HepG2 (cell line): ENCODE data around the gene WDR47. TPM values are rescaled to one million over a fixed set of nuclear protein-coding genes. Genes with fewer than 3 reads are reported as not detected.
A peak's percentile ranks its signal among the peaks of the same experiment; 100 is the strongest.

Experiments used
- ARNT2 ChIP-seq: sonication (generic); formaldehyde crosslinking; IDR thresholded peaks from 2 replicates; pipeline ENCODE4 v1.8.0; 2022; ENCODE audit warnings: mild to moderate bottlenecking, low read depth, missing genetic modification reagents, moderate library complexity
- HNRNPL ChIP-seq: fragments of 200-400 bp; formaldehyde crosslinking; IDR thresholded peaks from 2 replicates; pipeline ENCODE4 v1.6.1; 2017; ENCODE audit warnings: mild to moderate bottlenecking, low read depth, low read length
- MIXL1 ChIP-seq: IDR thresholded peaks from 2 replicates; pipeline ENCODE4 v1.6.1; 2016
- PHF20 ChIP-seq: sonication (generic); formaldehyde crosslinking; IDR thresholded peaks from 2 replicates; pipeline ENCODE4 v1.5.0; 2020; ENCODE audit warnings: mild to moderate bottlenecking, missing genetic modification reagents
- SP1 ChIP-seq, 2 experiments: fragments of 450-650 bp in 1 of 2; sonication (generic) in 1 of 2; formaldehyde crosslinking in 1 of 2; IDR thresholded peaks; 2 replicates each; pipeline versions ENCODE4 v1.4.0 to v1.6.1; 2016 to 2020; ENCODE audit warnings: missing genetic modification reagents in 1 of 2
- SYNCRIP ChIP-seq: fragments of 200-400 bp; formaldehyde crosslinking; IDR thresholded peaks from 2 replicates; pipeline ENCODE4 v1.6.1; 2018; ENCODE audit warnings: mild to moderate bottlenecking, low read depth, low read length; ENCODE audit not compliant: insufficient read depth
- TAF15 ChIP-seq: fragments of 200-400 bp; formaldehyde crosslinking; IDR thresholded peaks from one replicate; pipeline ENCODE4 v1.6.1; 2018; ENCODE audit warnings: mild to moderate bottlenecking, low read depth, low read length; ENCODE audit not compliant: poor library complexity, severe bottlenecking
- ZBTB38 ChIP-seq: sonication (generic); formaldehyde crosslinking; IDR thresholded peaks from 2 replicates; pipeline ENCODE4 v1.5.1; 2020; ENCODE audit warnings: mild to moderate bottlenecking, missing genetic modification reagents
- ZFAT ChIP-seq: sonication (generic); formaldehyde crosslinking; conservative IDR thresholded peaks from 2 replicates; pipeline ENCODE4 v1.8.1; 2023; ENCODE audit warnings: missing genetic modification reagents, inconsistent platforms
- ZNF496 ChIP-seq: sonication (generic); formaldehyde crosslinking; IDR thresholded peaks from 2 replicates; pipeline ENCODE4 v1.8.1; 2023; ENCODE audit warnings: mild to moderate bottlenecking, moderate library complexity, missing genetic modification reagents; ENCODE audit not compliant: insufficient replicate concordance
- ZSCAN20 ChIP-seq: sonication (generic); formaldehyde crosslinking; IDR thresholded peaks from 2 replicates; pipeline ENCODE4 v1.4.0; 2020; ENCODE audit warnings: missing genetic modification reagents, mild to moderate bottlenecking, borderline replicate concordance
- polyA plus RNA-seq, 8 experiments: library from polyadenylated mRNA; depleted of rRNA in 3 of 8; stranded (reverse) in 7 of 8; unstranded in 1 of 8; fragments of >200 nt; fragmentation: Illumina TruSeq in 4 of 8; extraction: Trizol in 4 of 8; gene quantifications; 2 replicates each; pipeline versions ENCODE4 v1.2.1 to v1.2.3, GENCODE V29; 2011 to 2016; ENCODE audit warnings: low read depth in 4 of 8, missing spikeins in 1 of 8, mixed read lengths in 1 of 8; ENCODE audit not compliant: insufficient read depth in 1 of 8
- total RNA-seq, 5 experiments: library from RNA; depleted of rRNA; stranded (reverse); fragments of >200 nt; fragmentation: Illumina TruSeq; extraction: Trizol; gene quantifications; 2 replicates each; pipeline ENCODE4 v1.2.3, GENCODE V29; 2016; ENCODE audit warnings: low read depth in 1 of 5
- TF ChIP-seq, protein P1 (sequence below): sonication (generic); formaldehyde crosslinking; IDR thresholded peaks from 2 replicates; pipeline ENCODE4 v1.9.0; 2021; ENCODE audit warnings: missing genetic modification reagents, borderline replicate concordance
- TF ChIP-seq, protein P2 (sequence below): IDR thresholded peaks from 2 replicates; pipeline ENCODE4 v1.6.1; 2016
- TF ChIP-seq, protein P3 (sequence below): sonication (generic); formaldehyde crosslinking; IDR thresholded peaks from 2 replicates; pipeline ENCODE4 v1.8.0; 2023; ENCODE audit warnings: mild to moderate bottlenecking, missing genetic modification reagents
- TF ChIP-seq, protein P4 (sequence below): sonication (generic); formaldehyde crosslinking; IDR thresholded peaks from 2 replicates; pipeline ENCODE4 v1.4.0; 2020; ENCODE audit warnings: missing genetic modification reagents, borderline replicate concordance
- TF ChIP-seq, protein P5 (sequence below): sonication (generic); formaldehyde crosslinking; IDR thresholded peaks from 2 replicates; pipeline ENCODE4; 2020; ENCODE audit warnings: missing genetic modification reagents, mild to moderate bottlenecking, borderline replicate concordance

The WDR47 gene
- total and polyA plus RNA-seq, 2 of the 13 experiments (the other 11 are each of a cell fraction or from before 2014, with no cell fraction given), result 4.3 to 5.9 TPM

DNA sequence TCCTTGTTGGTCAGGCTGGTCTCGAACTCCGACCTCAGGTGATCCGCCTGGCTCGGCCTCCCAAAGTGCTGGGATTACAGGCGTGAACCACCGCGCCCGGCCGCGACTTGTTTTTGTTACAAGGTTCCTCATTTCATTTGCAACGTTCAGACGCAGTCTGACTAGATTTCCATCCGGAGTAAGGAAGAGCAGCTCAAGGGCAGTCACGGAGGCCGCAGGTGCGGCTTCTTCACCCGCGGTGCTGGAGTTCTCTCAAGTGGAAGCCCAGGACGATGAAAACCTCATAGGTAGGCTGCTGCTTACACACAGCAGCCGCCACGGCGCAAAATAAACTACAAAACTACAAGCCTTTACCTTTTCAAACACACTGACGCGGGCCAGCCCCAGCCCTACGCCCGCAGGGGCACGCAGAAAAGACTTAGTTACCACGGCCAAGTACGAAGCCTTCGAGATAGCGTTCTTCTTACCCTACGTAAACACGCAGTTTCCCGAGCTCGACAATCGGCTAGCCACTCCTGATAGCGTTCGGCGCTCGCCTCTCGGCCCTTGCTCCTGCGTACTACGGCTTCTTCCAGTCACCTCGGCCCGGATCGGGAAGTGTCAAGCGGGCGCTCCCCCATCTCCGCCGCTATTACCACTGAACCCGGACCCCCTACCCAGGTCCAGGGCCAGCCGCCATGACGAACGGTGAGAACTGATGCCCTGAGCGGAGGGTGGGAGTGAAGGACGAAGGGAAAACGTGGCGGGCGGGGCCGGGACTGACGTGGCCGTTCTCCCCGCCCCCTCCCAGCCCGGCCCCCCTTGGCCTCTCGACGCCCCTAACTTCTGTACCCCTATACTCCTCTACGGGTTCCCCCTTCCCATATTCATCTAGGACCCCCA is 48.5 kb upstream of the WDR47 start, which contains the start of gene TMEM167B (continued):
- TF ChIP-seq HNRNPL (0 out of 2 replicates have a peak, but pooled peaks have one; percentile 34), SYNCRIP (no peak), SP1 (IDR thresholded peaks at IDR 0.05) (no peak), SP1 (CRISPR knock-in tag; IDR thresholded peaks at IDR 0.05) (peak; percentile 88), ZFAT (CRISPR knock-in tag) (0 out of 2 replicates have a peak, but pooled peaks have one; percentile 15), MIXL1 (CRISPR knock-in tag) (peak; percentile 81), ARNT2 (CRISPR knock-in tag) (peak; percentile 53), TAF15 (peak; percentile 76), ZSCAN20 (CRISPR knock-in tag) (no peak), ZNF496 (CRISPR knock-in tag) (no peak), ZBTB38 (CRISPR knock-in tag) (peak; percentile 89), PHF20 (CRISPR knock-in tag) (peak; percentile 89)
- TF ChIP-seq, protein P1, sequence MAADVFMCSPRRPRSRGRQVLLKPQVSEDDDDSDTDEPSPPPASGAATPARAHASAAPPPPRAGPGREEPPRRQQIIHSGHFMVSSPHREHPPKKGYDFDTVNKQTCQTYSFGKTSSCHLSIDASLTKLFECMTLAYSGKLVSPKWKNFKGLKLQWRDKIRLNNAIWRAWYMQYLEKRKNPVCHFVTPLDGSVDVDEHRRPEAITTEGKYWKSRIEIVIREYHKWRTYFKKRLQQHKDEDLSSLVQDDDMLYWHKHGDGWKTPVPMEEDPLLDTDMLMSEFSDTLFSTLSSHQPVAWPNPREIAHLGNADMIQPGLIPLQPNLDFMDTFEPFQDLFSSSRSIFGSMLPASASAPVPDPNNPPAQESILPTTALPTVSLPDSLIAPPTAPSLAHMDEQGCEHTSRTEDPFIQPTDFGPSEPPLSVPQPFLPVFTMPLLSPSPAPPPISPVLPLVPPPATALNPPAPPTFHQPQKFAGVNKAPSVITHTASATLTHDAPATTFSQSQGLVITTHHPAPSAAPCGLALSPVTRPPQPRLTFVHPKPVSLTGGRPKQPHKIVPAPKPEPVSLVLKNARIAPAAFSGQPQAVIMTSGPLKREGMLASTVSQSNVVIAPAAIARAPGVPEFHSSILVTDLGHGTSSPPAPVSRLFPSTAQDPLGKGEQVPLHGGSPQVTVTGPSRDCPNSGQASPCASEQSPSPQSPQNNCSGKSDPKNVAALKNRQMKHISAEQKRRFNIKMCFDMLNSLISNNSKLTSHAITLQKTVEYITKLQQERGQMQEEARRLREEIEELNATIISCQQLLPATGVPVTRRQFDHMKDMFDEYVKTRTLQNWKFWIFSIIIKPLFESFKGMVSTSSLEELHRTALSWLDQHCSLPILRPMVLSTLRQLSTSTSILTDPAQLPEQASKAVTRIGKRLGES (CRISPR knock-in tag), result 0 out of 2 replicates have a peak, but pooled peaks have one; percentile 33
- TF ChIP-seq, protein P2, sequence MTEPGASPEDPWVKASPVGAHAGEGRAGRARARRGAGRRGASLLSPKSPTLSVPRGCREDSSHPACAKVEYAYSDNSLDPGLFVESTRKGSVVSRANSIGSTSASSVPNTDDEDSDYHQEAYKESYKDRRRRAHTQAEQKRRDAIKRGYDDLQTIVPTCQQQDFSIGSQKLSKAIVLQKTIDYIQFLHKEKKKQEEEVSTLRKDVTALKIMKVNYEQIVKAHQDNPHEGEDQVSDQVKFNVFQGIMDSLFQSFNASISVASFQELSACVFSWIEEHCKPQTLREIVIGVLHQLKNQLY, result 0 out of 2 replicates have a peak, but pooled peaks have one; percentile 57
- TF ChIP-seq, protein P3, sequence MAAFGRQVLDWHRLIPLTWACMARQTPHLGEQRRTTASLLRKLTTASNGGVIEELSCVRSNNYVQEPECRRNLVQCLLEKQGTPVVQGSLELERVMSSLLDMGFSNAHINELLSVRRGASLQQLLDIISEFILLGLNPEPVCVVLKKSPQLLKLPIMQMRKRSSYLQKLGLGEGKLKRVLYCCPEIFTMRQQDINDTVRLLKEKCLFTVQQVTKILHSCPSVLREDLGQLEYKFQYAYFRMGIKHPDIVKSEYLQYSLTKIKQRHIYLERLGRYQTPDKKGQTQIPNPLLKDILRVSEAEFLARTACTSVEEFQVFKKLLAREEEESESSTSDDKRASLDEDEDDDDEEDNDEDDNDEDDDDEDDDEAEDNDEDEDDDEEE (CRISPR knock-in tag), result peak; percentile 10; the same call in 1 of the 2 replicates
- TF ChIP-seq, protein P4, sequence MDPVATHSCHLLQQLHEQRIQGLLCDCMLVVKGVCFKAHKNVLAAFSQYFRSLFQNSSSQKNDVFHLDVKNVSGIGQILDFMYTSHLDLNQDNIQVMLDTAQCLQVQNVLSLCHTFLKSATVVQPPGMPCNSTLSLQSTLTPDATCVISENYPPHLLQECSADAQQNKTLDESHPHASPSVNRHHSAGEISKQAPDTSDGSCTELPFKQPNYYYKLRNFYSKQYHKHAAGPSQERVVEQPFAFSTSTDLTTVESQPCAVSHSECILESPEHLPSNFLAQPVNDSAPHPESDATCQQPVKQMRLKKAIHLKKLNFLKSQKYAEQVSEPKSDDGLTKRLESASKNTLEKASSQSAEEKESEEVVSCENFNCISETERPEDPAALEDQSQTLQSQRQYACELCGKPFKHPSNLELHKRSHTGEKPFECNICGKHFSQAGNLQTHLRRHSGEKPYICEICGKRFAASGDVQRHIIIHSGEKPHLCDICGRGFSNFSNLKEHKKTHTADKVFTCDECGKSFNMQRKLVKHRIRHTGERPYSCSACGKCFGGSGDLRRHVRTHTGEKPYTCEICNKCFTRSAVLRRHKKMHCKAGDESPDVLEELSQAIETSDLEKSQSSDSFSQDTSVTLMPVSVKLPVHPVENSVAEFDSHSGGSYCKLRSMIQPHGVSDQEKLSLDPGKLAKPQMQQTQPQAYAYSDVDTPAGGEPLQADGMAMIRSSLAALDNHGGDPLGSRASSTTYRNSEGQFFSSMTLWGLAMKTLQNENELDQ, result peak; percentile 83; the same call in 1 of the 2 replicates
- TF ChIP-seq, protein P5, sequence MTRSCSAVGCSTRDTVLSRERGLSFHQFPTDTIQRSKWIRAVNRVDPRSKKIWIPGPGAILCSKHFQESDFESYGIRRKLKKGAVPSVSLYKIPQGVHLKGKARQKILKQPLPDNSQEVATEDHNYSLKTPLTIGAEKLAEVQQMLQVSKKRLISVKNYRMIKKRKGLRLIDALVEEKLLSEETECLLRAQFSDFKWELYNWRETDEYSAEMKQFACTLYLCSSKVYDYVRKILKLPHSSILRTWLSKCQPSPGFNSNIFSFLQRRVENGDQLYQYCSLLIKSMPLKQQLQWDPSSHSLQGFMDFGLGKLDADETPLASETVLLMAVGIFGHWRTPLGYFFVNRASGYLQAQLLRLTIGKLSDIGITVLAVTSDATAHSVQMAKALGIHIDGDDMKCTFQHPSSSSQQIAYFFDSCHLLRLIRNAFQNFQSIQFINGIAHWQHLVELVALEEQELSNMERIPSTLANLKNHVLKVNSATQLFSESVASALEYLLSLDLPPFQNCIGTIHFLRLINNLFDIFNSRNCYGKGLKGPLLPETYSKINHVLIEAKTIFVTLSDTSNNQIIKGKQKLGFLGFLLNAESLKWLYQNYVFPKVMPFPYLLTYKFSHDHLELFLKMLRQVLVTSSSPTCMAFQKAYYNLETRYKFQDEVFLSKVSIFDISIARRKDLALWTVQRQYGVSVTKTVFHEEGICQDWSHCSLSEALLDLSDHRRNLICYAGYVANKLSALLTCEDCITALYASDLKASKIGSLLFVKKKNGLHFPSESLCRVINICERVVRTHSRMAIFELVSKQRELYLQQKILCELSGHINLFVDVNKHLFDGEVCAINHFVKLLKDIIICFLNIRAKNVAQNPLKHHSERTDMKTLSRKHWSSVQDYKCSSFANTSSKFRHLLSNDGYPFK, result peak; percentile 79; the same call in 1 of the 2 replicates
